HepG2 (cell line): ENCODE results near the gene UGT1A7. TPM values are rescaled to one million over a fixed set of nuclear protein-coding genes. Genes with fewer than 3 reads are reported as not detected.

Source experiments
- ZFP36L1 ChIP-seq: sonication (generic); formaldehyde crosslinking; IDR thresholded peaks from 2 replicates; pipeline ENCODE4 v1.8.0; 2022; ENCODE audit warnings: mild to moderate bottlenecking, missing genetic modification reagents, moderate library complexity
- ZNF160 ChIP-seq: sonication (generic); formaldehyde crosslinking; IDR thresholded peaks from 2 replicates; pipeline ENCODE4 v1.8.0; 2022; ENCODE audit warnings: mild to moderate bottlenecking, inconsistent platforms, missing genetic modification reagents
- ZNF563 ChIP-seq: sonication (generic); formaldehyde crosslinking; IDR thresholded peaks from 2 replicates; pipeline ENCODE4 v1.8.0; 2022; ENCODE audit warnings: mild to moderate bottlenecking, moderate library complexity, missing genetic modification reagents
- polyA plus RNA-seq, 8 experiments: library from polyadenylated mRNA; depleted of rRNA in 3 of 8; stranded (reverse) in 7 of 8; unstranded in 1 of 8; fragments of >200 nt; fragmentation: Illumina TruSeq in 4 of 8; extraction: Trizol in 4 of 8; gene quantifications; 2 replicates each; pipeline versions ENCODE4 v1.2.1 to v1.2.3, GENCODE V29; 2011 to 2016; ENCODE audit warnings: low read depth in 4 of 8, missing spikeins in 1 of 8, mixed read lengths in 1 of 8; ENCODE audit not compliant: insufficient read depth in 1 of 8
- total RNA-seq, 5 experiments: library from RNA; depleted of rRNA; stranded (reverse); fragments of >200 nt; fragmentation: Illumina TruSeq; extraction: Trizol; gene quantifications; 2 replicates each; pipeline ENCODE4 v1.2.3, GENCODE V29; 2016; ENCODE audit warnings: low read depth in 1 of 5
- TF ChIP-seq, protein P1 (sequence below): IDR thresholded peaks from 2 replicates; pipeline ENCODE4 v1.6.1; 2018; ENCODE audit warnings: missing genetic modification reagents, mild to moderate bottlenecking, missing compliant biosample characterization
- TF ChIP-seq, protein P2 (sequence below): IDR thresholded peaks from 2 replicates; pipeline ENCODE4 v1.6.1; 2016; ENCODE audit warnings: low read depth, missing genetic modification reagents, missing compliant biosample characterization

The UGT1A7 gene
- total and polyA plus RNA-seq, 2 of the 13 experiments (the other 11 are each of a cell fraction or from before 2014, with no cell fraction given) = not detected

DNA sequence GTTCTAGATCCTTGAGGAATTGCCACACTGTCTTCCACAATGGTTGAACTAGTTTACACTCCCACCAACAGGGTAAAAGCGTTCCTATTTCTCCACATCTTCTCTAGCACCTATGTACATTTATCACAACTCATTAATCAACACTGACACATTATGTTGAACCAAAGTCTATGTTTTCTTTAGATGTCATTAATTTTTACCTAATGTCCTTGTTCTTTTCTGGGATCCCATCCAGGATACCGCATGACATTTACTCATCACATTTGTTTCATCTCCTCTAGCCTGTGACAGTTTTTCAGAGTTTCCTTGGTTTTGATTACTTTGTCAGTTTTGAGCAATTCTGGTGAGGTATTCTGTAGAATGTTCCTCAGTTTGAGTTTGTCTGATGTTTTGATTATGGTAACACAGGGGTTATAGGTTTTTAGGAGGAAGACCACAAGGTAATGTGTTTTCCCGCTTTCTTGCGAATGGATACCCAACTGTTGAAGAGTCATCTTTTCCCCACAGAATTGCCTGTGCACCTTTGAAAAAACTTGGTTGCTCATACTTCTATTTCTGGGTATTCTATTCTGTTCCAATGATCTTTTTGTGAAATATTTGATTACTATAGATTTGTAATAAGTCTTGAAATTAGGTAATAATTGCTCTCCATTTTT, 13.0 kb upstream of the UGT1A7 start (continued):
- TF ChIP-seq, protein P1, sequence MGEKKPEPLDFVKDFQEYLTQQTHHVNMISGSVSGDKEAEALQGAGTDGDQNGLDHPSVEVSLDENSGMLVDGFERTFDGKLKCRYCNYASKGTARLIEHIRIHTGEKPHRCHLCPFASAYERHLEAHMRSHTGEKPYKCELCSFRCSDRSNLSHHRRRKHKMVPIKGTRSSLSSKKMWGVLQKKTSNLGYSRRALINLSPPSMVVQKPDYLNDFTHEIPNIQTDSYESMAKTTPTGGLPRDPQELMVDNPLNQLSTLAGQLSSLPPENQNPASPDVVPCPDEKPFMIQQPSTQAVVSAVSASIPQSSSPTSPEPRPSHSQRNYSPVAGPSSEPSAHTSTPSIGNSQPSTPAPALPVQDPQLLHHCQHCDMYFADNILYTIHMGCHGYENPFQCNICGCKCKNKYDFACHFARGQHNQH (CRISPR knock-in tag) = no peak
- TF ChIP-seq ZFP36L1 (CRISPR knock-in tag) = no peak
- TF ChIP-seq ZNF160 = no peak
- no peak for TF ChIP-seq ZNF563 (CRISPR knock-in tag)
- TF ChIP-seq, protein P2, sequence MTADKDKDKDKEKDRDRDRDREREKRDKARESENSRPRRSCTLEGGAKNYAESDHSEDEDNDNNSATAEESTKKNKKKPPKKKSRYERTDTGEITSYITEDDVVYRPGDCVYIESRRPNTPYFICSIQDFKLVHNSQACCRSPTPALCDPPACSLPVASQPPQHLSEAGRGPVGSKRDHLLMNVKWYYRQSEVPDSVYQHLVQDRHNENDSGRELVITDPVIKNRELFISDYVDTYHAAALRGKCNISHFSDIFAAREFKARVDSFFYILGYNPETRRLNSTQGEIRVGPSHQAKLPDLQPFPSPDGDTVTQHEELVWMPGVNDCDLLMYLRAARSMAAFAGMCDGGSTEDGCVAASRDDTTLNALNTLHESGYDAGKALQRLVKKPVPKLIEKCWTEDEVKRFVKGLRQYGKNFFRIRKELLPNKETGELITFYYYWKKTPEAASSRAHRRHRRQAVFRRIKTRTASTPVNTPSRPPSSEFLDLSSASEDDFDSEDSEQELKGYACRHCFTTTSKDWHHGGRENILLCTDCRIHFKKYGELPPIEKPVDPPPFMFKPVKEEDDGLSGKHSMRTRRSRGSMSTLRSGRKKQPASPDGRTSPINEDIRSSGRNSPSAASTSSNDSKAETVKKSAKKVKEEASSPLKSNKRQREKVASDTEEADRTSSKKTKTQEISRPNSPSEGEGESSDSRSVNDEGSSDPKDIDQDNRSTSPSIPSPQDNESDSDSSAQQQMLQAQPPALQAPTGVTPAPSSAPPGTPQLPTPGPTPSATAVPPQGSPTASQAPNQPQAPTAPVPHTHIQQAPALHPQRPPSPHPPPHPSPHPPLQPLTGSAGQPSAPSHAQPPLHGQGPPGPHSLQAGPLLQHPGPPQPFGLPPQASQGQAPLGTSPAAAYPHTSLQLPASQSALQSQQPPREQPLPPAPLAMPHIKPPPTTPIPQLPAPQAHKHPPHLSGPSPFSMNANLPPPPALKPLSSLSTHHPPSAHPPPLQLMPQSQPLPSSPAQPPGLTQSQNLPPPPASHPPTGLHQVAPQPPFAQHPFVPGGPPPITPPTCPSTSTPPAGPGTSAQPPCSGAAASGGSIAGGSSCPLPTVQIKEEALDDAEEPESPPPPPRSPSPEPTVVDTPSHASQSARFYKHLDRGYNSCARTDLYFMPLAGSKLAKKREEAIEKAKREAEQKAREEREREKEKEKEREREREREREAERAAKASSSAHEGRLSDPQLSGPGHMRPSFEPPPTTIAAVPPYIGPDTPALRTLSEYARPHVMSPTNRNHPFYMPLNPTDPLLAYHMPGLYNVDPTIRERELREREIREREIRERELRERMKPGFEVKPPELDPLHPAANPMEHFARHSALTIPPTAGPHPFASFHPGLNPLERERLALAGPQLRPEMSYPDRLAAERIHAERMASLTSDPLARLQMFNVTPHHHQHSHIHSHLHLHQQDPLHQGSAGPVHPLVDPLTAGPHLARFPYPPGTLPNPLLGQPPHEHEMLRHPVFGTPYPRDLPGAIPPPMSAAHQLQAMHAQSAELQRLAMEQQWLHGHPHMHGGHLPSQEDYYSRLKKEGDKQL = no peak
